Cardiac fibroblast (primary cell): ENCODE results near the gene CNTFR.

Experiments
- DNase-seq, 2 donors: peaks; one replicate each; pipeline versions ENCODE4 v3.0.0 to v3.0.0-alpha.2; 2010; ENCODE audit warnings: low read depth in 2 of 2
- H3K4me3 ChIP-seq, 2 donors: replicated peaks in 1 of 2; 1 replicate in 1 of 2; 2 replicates in 1 of 2; pipeline ENCODE4 v1.5.1; 2011; ENCODE audit warnings: low read depth in 2 of 2, low read length in 2 of 2, mild to moderate bottlenecking in 2 of 2, moderate library complexity in 1 of 2
- TF ChIP-seq, protein P1 (sequence below): IDR thresholded peaks from one replicate; pipeline ENCODE4 v1.5.1; 2011; ENCODE audit warnings: low read depth, mild to moderate bottlenecking, low read length, inconsistent platforms

Gene CNTFR

DNA sequence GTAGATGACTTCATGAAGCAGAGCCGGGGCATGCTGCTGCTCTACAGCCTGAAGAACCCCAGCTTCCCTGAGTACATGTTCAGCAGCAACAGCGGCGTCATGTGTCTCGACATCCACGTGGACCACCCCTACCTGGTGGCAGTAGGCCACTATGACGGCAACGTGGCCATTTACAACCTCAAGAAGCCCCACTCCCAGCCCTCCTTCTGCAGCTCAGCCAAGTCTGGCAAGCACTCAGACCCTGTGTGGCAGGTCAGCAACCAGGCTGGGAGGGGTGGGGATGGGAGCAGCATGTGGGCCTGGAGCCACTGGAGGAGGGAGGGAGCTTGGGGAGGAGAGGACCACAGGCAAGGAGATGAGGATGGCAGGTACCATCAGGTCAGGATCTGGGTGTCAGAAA is 82.9 kb downstream of the CNTFR start:
- no peak overlapping the region for H3K4me3 ChIP-seq
- TF ChIP-seq, protein P1, sequence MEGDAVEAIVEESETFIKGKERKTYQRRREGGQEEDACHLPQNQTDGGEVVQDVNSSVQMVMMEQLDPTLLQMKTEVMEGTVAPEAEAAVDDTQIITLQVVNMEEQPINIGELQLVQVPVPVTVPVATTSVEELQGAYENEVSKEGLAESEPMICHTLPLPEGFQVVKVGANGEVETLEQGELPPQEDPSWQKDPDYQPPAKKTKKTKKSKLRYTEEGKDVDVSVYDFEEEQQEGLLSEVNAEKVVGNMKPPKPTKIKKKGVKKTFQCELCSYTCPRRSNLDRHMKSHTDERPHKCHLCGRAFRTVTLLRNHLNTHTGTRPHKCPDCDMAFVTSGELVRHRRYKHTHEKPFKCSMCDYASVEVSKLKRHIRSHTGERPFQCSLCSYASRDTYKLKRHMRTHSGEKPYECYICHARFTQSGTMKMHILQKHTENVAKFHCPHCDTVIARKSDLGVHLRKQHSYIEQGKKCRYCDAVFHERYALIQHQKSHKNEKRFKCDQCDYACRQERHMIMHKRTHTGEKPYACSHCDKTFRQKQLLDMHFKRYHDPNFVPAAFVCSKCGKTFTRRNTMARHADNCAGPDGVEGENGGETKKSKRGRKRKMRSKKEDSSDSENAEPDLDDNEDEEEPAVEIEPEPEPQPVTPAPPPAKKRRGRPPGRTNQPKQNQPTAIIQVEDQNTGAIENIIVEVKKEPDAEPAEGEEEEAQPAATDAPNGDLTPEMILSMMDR, result no peak
- no peak for DNase-seq

DNA sequence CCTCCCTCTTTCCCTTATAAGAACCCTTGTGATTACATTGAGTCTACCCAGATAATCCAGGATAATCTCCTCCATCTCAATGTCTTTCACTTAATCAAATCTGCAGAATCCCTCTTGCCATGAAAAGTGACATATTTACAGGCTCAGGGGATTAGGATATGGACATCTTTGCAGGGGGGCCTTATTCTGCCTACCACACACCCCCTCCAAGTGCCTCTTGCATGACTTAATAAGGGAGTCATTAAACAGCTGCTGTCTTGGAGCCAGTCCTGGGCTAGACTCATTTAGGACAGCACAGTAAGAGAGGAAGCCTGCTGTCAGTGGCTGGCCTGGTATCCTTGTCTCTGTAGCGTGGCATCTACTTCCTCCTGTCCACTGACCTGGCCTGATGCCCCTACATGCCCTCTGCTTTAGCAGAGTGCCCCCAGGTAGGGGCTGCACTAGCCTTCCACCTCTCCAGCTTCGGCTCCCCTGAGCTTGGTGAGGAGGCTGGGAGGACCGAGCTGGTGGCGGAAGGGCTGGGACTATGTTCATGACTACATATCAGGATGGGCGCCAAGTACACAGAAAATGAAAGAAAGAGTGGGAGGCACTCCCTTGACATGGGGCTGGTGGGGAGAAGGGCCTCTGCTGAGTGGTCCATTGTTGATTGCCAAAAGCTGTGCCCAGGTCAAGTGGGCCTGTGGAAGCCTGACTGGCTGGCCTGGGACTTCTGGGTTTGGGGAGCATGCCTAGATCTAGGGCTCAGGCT is 84.0 kb downstream of the CNTFR start:
- DNase-seq, result no peak
- no peak overlapping the region for H3K4me3 ChIP-seq
- TF ChIP-seq, protein P1, result no peak

- no peak overlapping the region for H3K4me3 ChIP-seq
- no peak for DNase-seq
- TF ChIP-seq, protein P1, result no peak
These were observed 86.1 kb downstream of the CNTFR start for GRCh38 chr9:34503406-34503805.

DNA sequence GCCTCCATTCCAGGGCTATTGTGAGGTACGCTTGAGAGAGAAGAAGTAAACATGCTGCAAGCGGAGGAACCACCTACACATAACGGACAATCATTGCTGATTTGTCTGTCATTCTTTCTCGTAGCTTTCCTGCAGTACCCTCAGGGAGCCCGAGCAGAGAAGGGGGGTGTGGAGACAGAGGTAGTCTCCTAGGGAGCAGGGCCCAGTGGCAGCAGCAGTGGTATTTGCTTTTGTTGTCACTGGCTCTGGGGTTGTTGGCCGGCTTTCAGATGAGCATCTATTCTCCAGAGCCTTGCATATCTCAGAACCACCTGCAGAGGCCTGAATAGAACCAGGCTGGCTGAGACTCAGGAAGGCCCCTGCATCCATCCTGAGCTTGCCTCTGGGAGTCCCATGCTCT is 86.6 kb downstream of the CNTFR start:
- H3K4me3 ChIP-seq, result no peak overlapping the region
- DNase-seq, result no peak
- TF ChIP-seq, protein P1, result no peak

GRCh38 chr9:34502471-34502870 is 87.1 kb downstream of the CNTFR start:
- TF ChIP-seq, protein P1, result no peak
- DNase-seq, result no peak
- H3K4me3 ChIP-seq, result no peak overlapping the region

DNA sequence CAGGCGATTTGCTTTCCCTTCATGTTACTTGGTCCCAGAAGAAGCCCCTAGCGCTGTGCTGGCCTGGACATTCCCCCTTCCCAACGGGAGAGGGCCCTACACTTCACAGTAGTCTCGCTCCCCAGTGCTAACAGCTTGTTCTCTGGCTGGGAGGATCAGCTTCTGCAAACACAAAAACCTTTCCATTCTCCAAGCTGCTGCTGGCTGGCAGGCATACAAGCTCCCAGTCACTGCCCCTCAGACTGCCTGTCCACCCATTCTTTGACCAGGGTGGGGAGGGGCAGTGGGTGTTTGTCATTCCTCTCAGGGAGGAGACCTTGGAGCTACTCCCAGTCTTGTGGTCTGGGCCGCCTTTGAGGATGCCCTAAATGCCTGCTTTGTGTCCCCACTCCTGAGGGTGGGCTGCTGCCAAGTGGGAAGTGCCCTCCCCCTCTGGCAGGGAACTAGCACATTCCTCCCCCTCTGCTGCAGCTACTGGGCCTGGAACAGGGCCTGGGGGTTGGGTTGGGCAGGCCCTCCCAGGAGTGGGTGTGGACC is 87.6 kb downstream of the CNTFR start:
- H3K4me3 ChIP-seq, result no peak overlapping the region
- TF ChIP-seq, protein P1, result peak; percentile 27
- peak; percentile 31 to 97 for DNase-seq
